Thyroid gland (tissue), 4 donors: ENCODE data around the gene AHI1. TPM values are rescaled to one million over a fixed set of nuclear protein-coding genes. Genes with fewer than 3 reads are reported as not detected.
"Not testable (repeated sequence)": the region's sequence is repeated elsewhere in the genome, so short reads cannot be mapped to it uniquely, and the experiment has no call there.

Source experiments
- DNase-seq, 2 donors: peaks; one replicate each; pipeline ENCODE4 v3.0.0-alpha.2; 2019
- H3K27ac ChIP-seq, 3 donors: fragments of 200-600 bp; sonication (generic); 1 replicate in 2 of 3; 2 replicates in 1 of 3; pipeline ENCODE4 v1.5.1; 2016 to 2019; ENCODE audit warnings: mild to moderate bottlenecking in 1 of 3, moderate library complexity in 1 of 3
- H3K27me3 ChIP-seq: fragments of 200-600 bp; sonication (generic); one replicate; pipeline ENCODE4 v1.5.1; 2019
- H3K36me3 ChIP-seq, 2 donors: fragments of 200-600 bp; sonication (generic); one replicate each; pipeline ENCODE4 v1.5.1; 2016 to 2019
- H3K4me1 ChIP-seq, 2 donors: fragments of 200-600 bp; sonication (generic); one replicate each; pipeline ENCODE4 v1.5.1; 2017 to 2019
- H3K4me3 ChIP-seq, 3 donors: fragments of 200-600 bp; sonication (generic); replicated peaks in 1 of 3; 1 replicate in 2 of 3; 2 replicates in 1 of 3; pipeline ENCODE4 v1.5.1; 2016; ENCODE audit warnings: mild to moderate bottlenecking in 1 of 3
- H3K9me3 ChIP-seq: fragments of 200-600 bp; sonication (generic); one replicate; pipeline ENCODE4 v1.5.1; 2017
- CTCF ChIP-seq, 6 experiments: fragments of 200-600 bp in 3 of 6; fragments of 450-650 bp in 3 of 6; sonication (generic) in 3 of 6; IDR thresholded peaks; one replicate each; pipeline ENCODE4 v1.5.1; 2016 to 2019; ENCODE audit warnings: antibody characterized with exemption in 6 of 6, mild to moderate bottlenecking in 2 of 6, inconsistent platforms in 1 of 6, moderate library complexity in 1 of 6
- POLR2A ChIP-seq, 2 donors: fragments of 450-650 bp; IDR thresholded peaks; one replicate each; pipeline ENCODE4 v1.6.1; 2017; ENCODE audit warnings: antibody characterized with exemption in 2 of 2, mild to moderate bottlenecking in 2 of 2, moderate library complexity in 1 of 2
- WGBS, 2 donors: methylation state at CpG; one replicate each; pipeline ENCODE4 v1.1.5; 2017; 5-methylcytosine and 5-hydroxymethylcytosine counted together
- intact Hi-C: fragments of 100-400 bp; cut with DNase I; formaldehyde crosslinking; loops from one replicate; pipeline ENCODE4 v1.15.1; 2023
- total RNA-seq, 4 donors: library from RNA; depleted of rRNA; stranded (reverse); fragments of >200 nt; gene quantifications; one replicate each; pipeline ENCODE4 v1.2.3, GENCODE V29; 2016

AHI1 gene
- total RNA-seq, 4 donors from 2014 or later = 25.5 to 53.3 (median 42.1) TPM

- H3K4me3 ChIP-seq = no peak overlapping the region
- no peaks in the 10 kb centered on the region for H3K36me3 ChIP-seq
- no peaks in the 10 kb centered on the region for H3K9me3 ChIP-seq
- no peaks in the 10 kb centered on the region for H3K4me1 ChIP-seq
- H3K27me3 ChIP-seq = no peaks in the 10 kb centered on the region
- intact Hi-C loops = no loop called here
- DNase-seq = no peak
- TF ChIP-seq POLR2A (IDR thresholded peaks at IDR 0.05) (no peak), CTCF (IDR thresholded peaks at IDR 0.05) (no peak)
- H3K27ac ChIP-seq = no peak overlapping the region
Measured at GRCh38 chr6:135380793-135381192, 116.7 kb downstream of the AHI1 start.

GRCh38 chr6:135379647-135380046 is 117.9 kb downstream of the AHI1 start:
- Histone ChIP-seq H3K4me3 (no peak overlapping the region), H3K4me1 (no peaks in the 10 kb centered on the region), H3K9me3 (no peaks in the 10 kb centered on the region), H3K36me3 (no peaks in the 10 kb centered on the region), H3K27me3 (no peaks in the 10 kb centered on the region), H3K27ac (no peak overlapping the region)
- intact Hi-C loops = no loop called here
- no peak for TF ChIP-seq POLR2A (IDR thresholded peaks at IDR 0.05)
- no peak for TF ChIP-seq CTCF (IDR thresholded peaks at IDR 0.05)
- DNase-seq = no peak

- Histone ChIP-seq H3K27ac (no peak overlapping the region), H3K4me3 (no peak overlapping the region), H3K9me3 (no peaks in the 10 kb centered on the region), H3K27me3 (no peaks in the 10 kb centered on the region), H3K4me1 (no peaks in the 10 kb centered on the region), H3K36me3 (no peaks in the 10 kb centered on the region)
- intact Hi-C loops = no loop called here
- WGBS, 2 donors = 86 to 89% methylated on average over 2 of the region's 2 CpGs
- no peak for TF ChIP-seq POLR2A (IDR thresholded peaks at IDR 0.05)
- TF ChIP-seq CTCF (IDR thresholded peaks at IDR 0.05) = no peak
- no peak for DNase-seq
Measured at GRCh38 chr6:135372758-135373157, 124.8 kb downstream of the AHI1 start.

- DNase-seq, intact Hi-C loops, H3K4me3 ChIP-seq, H3K27me3 ChIP-seq, H3K36me3 ChIP-seq, H3K4me1 ChIP-seq, H3K27ac ChIP-seq, H3K9me3 ChIP-seq: not testable (repeated sequence)
- 100% methylated on average over 6 of the region's 39 CpGs; no CpG with 5 or more reads in 1 of the 2 donors for WGBS, 2 donors
Measured at GRCh38 chr6:135363622-135364021, 133.9 kb downstream of the AHI1 start.

- 96 to 100% methylated on average over 4 of the region's 4 CpGs for WGBS, 2 donors
- Histone ChIP-seq H3K27me3 (no peaks in the 10 kb centered on the region), H3K27ac (no peak overlapping the region), H3K4me1 (no peaks in the 10 kb centered on the region), H3K4me3 (no peak overlapping the region), H3K36me3 (no peaks in the 10 kb centered on the region), H3K9me3 (peaks cover 5% of the 10 kb centered on the region)
- TF ChIP-seq POLR2A (IDR thresholded peaks at IDR 0.05) (no peak), CTCF (IDR thresholded peaks at IDR 0.05) (no peak)
- DNase-seq = no peak
- intact Hi-C loops = no loop called here
Measured at GRCh38 chr6:135362124-135362523, 135.4 kb downstream of the AHI1 start.

GRCh38 chr6:135360222-135360621 is 137.3 kb downstream of the AHI1 start:
- Histone ChIP-seq H3K27ac (no peak overlapping the region), H3K4me1 (no peaks in the 10 kb centered on the region), H3K27me3 (no peaks in the 10 kb centered on the region), H3K4me3 (no peak overlapping the region), H3K36me3 (no peaks in the 10 kb centered on the region), H3K9me3 (no peaks in the 10 kb centered on the region)
- intact Hi-C loops = no loop called here
- TF ChIP-seq CTCF (IDR thresholded peaks at IDR 0.05) (no peak), POLR2A (IDR thresholded peaks at IDR 0.05) (no peak)
- no peak for DNase-seq
- 85 to 95% methylated on average over 2 of the region's 2 CpGs for WGBS, 2 donors
